ENCODE data around the gene ADAMTS14.
"Not testable (repeated sequence)": the region's sequence is repeated elsewhere in the genome, so short reads cannot be mapped to it uniquely, and the experiment has no call there.

DNA sequence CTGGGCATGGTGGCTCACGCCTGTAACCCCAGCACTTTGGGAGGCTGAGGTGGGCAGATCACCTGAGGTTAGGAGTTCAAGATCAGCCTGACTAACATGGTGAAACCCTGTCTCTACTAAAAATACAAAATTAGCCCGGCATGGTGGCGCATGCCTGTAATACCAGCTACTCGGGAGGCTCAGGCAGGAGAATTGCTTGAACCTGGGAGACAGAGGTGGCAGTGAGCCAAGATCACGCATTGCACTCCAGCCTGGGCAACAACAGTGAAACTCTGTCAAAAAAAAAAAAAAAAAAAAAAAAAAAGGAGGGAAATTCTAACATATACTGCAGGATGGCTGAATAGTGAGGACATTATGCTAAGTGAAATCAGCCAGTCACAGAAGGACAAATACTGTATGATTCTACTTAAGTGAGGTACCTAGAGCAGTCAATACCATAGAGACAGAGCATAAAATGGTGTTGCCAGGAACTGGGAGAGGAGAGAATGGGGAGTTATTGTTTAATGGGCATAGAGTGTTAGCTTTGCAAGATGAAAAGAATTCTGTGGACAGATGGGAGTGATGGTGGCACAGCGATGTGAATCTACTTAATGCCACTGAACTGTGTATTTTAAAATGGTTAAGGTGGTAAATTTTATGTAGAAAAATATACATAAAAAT, 95.8 kb downstream of the ADAMTS14 start:
- not testable (repeated sequence) for TF ChIP-seq POLR2A (IDR thresholded peaks at IDR 0.05; ENCODE audit: low read length); GATA1 (IDR thresholded peaks at IDR 0.05; ENCODE audit: low read depth, low read length)

Measured in erythroblast (primary cell).